Psoas muscle (tissue), 8 donors: ENCODE results near the gene PNPLA5. TPM values are rescaled to one million over a fixed set of nuclear protein-coding genes. Genes with fewer than 3 reads are reported as not detected.

Source experiments
- ATAC-seq, 4 donors: fragments of 200-7000 bp; cut with Tn5 transposase; one replicate each; pipeline ENCODE4 v1.9.1; 2020; ENCODE audit warnings: moderate library complexity in 3 of 4, mild to moderate bottlenecking in 2 of 4
- DNase-seq, 2 donors: peaks; one replicate each; pipeline ENCODE4 v3.0.0-alpha.2; 2020
- H3K27ac ChIP-seq: fragments of 200-600 bp; one replicate; pipeline ENCODE4 v1.8.0; 2022
- H3K27me3 ChIP-seq, 3 donors: fragments of 200-600 bp in 1 of 3; one replicate each; pipeline versions ENCODE4 v1.6.1 to v1.8.0; 2013 to 2022; ENCODE audit warnings: low read length in 2 of 3, mild to moderate bottlenecking in 2 of 3, moderate library complexity in 1 of 3; ENCODE audit not compliant: insufficient read depth in 3 of 3
- H3K36me3 ChIP-seq, 2 donors: fragments of 200-600 bp in 1 of 2; one replicate each; pipeline versions ENCODE4 v1.6.1 to v1.8.0; 2013 to 2022; ENCODE audit warnings: low read depth in 1 of 2, mild to moderate bottlenecking in 1 of 2, moderate library complexity in 1 of 2; ENCODE audit not compliant: insufficient read depth in 1 of 2
- H3K4me1 ChIP-seq: fragments of 200-600 bp; one replicate; pipeline ENCODE4 v1.8.0; 2022
- H3K4me3 ChIP-seq: fragments of 200-600 bp; one replicate; pipeline ENCODE4 v1.8.0; 2022; ENCODE audit warnings: mild to moderate bottlenecking
- H3K9me3 ChIP-seq: fragments of 200-600 bp; one replicate; pipeline ENCODE4 v1.8.0; 2022
- WGBS, 3 donors: extraction: QIAGEN DNeasy Blood & Tissue Kit; methylation state at CpG; one replicate each; pipeline versions ENCODE4 v1.1.6 to v1.1.7; 2013; 5-methylcytosine and 5-hydroxymethylcytosine counted together
- intact Hi-C, 2 donors: fragments of 100-400 bp; cut with DNase I; formaldehyde crosslinking; loops; one replicate each; pipeline versions ENCODE4 v1.11.0 to v1.14.2; 2022
- polyA plus RNA-seq, 3 donors: library from polyadenylated mRNA; stranded (reverse); fragments of 200-250 nt; gene quantifications; one replicate each; pipeline ENCODE4 v1.2.3, GENCODE V29; 2013
- total RNA-seq, 4 donors: library from RNA; stranded (reverse); fragmentation: NEBNext Ultra II Directional in 2 of 4; extraction: Animal tissue kit (Norgen Biotek cat#: 25700) in 2 of 4; gene quantifications; one replicate each; pipeline versions ENCODE4 v1.2.1 to v1.2.4, GENCODE V29; 2021 to 2023
- TF ChIP-seq, protein P1 (sequence below): fragments of 200-600 bp; IDR thresholded peaks from one replicate; pipeline ENCODE4 v1.8.0; 2022; ENCODE audit warnings: antibody characterized with exemption
- donor health status: healthy with polysubstance abuse.
- donor health status: DM: no; HTN: no; CAD: no; lungs with moderate emphysema.
- donor health status: Bipolar disorder and iron deficiency.
- donor health status: healthy.
- donor health status: DM: yes; HTN: yes; CAD: no.
- donor health status: DM: no; HTN: no; CAD: no.
- donor health status: DM: no; HTN: no; CAD: no.
- donor health status: DM: yes; HTN: yes; CAD: no.

Gene PNPLA5
- total and polyA plus RNA-seq, 7 donors: 0.01 to 0.18 TPM; not detected in 5

DNA sequence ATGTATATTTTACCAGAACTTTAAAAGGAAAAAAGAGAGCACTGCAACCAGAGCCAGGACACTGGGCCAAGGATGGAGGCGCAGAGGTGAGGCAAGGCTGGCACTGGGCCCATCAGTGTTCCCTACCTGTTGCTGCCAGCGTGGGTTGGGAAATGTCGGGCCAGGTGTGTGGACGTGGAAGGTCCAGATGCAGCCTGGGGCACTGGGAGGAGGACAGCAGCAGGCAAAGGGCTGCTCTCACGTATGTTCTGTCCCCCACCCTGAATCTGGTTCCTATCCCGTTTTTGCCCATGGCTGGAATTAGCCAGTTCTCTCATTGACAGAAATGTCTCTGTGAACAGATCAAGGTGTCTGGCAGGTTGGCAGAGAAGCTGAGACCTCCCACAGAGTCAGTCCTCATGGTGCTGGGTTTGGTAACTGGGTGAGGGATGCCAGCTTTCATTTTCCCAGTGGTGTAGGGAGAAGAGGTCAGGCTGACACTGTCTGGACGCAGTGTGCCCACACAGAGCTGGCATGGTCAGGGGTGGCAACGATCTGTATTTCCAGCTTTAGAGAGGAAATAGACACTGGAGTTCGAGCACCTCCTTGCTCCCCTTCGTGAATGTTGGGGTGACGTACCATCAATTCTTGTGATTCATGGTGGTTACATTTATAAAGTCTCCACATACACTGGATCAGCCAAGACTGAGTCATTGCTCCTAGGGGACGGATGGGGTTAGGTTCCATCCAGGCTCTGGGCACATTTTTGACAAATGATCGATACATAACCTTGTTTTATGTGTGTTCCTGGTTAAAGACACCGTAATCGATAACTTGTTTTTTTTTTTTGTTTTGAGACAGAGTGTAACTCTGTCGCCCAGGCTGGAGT is 27.5 kb upstream of the PNPLA5 start:
- Histone ChIP-seq H3K27me3 (peaks cover 0 to 16% (median 1%) of the 10 kb centered on the region in 3 donors), H3K27ac (no peak overlapping the region), H3K9me3 (no peaks in the 10 kb centered on the region), H3K4me3 (no peak overlapping the region), H3K36me3 (no peaks in the 10 kb centered on the region), H3K4me1 (peaks cover 4% of the 10 kb centered on the region)
- ATAC-seq (no peak), DNase-seq (no peak)
- TF ChIP-seq, protein P1, sequence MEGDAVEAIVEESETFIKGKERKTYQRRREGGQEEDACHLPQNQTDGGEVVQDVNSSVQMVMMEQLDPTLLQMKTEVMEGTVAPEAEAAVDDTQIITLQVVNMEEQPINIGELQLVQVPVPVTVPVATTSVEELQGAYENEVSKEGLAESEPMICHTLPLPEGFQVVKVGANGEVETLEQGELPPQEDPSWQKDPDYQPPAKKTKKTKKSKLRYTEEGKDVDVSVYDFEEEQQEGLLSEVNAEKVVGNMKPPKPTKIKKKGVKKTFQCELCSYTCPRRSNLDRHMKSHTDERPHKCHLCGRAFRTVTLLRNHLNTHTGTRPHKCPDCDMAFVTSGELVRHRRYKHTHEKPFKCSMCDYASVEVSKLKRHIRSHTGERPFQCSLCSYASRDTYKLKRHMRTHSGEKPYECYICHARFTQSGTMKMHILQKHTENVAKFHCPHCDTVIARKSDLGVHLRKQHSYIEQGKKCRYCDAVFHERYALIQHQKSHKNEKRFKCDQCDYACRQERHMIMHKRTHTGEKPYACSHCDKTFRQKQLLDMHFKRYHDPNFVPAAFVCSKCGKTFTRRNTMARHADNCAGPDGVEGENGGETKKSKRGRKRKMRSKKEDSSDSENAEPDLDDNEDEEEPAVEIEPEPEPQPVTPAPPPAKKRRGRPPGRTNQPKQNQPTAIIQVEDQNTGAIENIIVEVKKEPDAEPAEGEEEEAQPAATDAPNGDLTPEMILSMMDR: no peak
- intact Hi-C loops: no loop called here
- 66 to 79% (median 68%) methylated on average over 16 of the region's 16 CpGs for WGBS, 3 donors

DNA sequence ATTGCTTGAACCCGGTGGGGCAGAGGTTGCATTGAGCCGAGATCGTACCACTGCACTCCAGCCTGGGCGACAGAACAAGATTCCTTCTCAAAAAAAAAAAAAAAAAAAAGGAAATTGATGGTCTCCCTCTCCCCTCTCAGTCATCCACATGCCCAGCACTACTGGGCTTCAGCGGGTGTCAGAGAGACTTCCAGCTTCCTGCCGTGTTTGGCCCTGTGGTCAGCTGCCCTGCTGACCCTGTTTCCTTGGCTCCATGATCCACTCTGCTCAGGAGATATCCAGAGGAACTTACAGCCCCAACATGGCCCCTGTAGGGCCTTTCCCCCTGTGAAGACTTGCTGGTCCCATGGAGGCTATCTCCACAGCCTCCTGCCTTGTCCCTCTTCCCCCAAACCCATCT is 25.7 kb upstream of the PNPLA5 start:
- intact Hi-C loops: no loop called here
- Histone ChIP-seq H3K36me3 (no peaks in the 10 kb centered on the region), H3K4me1 (peaks cover 4% of the 10 kb centered on the region), H3K27ac (no peak overlapping the region), H3K27me3 (peaks cover 0 to 13% (median 1%) of the 10 kb centered on the region in 3 donors), H3K4me3 (no peak overlapping the region), H3K9me3 (no peaks in the 10 kb centered on the region)
- DNase-seq: no peak
- TF ChIP-seq, protein P1: no peak
- 77 to 89% (median 87%) methylated on average over 5 to 6 of the region's 6 CpGs for WGBS, 3 donors
- no peak for ATAC-seq

DNA sequence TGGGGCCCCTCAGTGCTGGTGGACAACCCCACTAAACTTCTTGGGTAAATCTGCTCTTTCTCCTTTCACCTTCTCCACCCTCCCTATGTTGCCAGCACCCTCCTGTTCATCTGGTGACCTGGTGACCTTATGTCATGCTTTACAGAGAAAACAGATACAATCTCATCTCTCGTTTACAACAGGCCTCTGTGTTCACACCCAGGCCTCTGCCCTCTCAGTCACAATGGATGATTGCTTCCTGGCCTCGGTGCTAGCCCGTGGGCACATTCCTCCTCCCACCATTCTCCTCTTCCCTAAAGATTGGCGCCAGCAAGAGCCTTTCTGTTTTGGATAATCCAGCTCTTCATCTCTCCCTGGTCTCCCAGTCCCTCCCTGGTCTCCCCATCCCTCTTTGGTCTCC is 19.5 kb upstream of the PNPLA5 start:
- 15 to 34% (median 24%) methylated on average over 4 of the region's 4 CpGs for WGBS, 3 donors
- DNase-seq (no peak), ATAC-seq (no peak)
- Histone ChIP-seq H3K9me3 (no peaks in the 10 kb centered on the region), H3K27ac (no peak overlapping the region), H3K4me1 (no peaks in the 10 kb centered on the region), H3K27me3 (peaks cover 0 to 35% (median 0%) of the 10 kb centered on the region in 3 donors), H3K4me3 (no peak overlapping the region), H3K36me3 (no peaks in the 10 kb centered on the region)
- TF ChIP-seq, protein P1: no peak
- intact Hi-C loops: no loop called here

DNA sequence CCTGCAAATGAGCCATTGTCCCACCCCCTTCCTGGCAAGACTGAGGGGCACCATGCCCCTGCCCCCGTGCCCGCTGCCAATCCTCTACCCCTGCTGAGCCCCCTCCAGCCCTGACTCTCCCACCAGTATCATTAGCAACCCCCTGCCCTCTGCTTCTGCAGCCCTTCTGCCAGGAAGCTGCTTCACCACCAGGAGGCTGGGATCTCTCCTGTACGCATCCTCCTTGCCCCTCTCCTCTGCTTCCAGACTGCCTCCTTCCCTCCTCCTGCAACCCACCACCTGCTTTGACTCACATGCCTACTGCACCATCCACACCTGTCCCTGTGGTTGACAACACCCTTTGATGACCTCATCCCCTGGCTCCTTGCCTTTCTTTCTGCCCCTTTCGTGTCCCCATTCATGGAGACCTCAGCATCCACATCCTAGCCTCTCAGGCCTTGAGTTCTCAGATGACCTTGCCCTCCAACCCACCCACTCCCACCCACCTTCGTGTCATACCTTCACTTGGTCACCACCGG is 18.4 kb upstream of the PNPLA5 start:
- intact Hi-C loops: no loop called here
- H3K4me1 ChIP-seq: no peaks in the 10 kb centered on the region
- H3K27me3 ChIP-seq: peaks cover 0 to 43% (median 2%) of the 10 kb centered on the region in 3 donors
- TF ChIP-seq, protein P1: no peak
- no peak for ATAC-seq
- no peaks in the 10 kb centered on the region for H3K36me3 ChIP-seq
- DNase-seq: no peak
- H3K9me3 ChIP-seq: no peaks in the 10 kb centered on the region
- no peak overlapping the region for H3K27ac ChIP-seq
- WGBS, 3 donors: 51 to 58% (median 57%) methylated on average over 4 to 6 of the region's 6 CpGs
- H3K4me3 ChIP-seq: no peak overlapping the region
